ENCODE results near the gene SHISA2. TPM values are rescaled to one million over a fixed set of nuclear protein-coding genes. Genes with fewer than 3 reads are reported as not detected.
"Not testable (repeated sequence)": the region's sequence is repeated elsewhere in the genome, so short reads cannot be mapped to it uniquely, and the experiment has no call there.

Gene SHISA2
- total and polyA plus RNA-seq, 2 of the 8 experiments (the other 6 are each of a cell fraction or from before 2014, with no cell fraction given): 10.2 to 23.8 TPM

- FAIRE-seq; DNase-seq (ENCODE audit: low read depth in 1 of 2, low spot score in 2 of 2): not testable (repeated sequence)
- POLR2A ChIA-PET (ENCODE audit: partially characterized antibody): interaction anchor here (0.8 kb wide), 1 partner anchor 8 kb away, joined by 3 read pairs; no protein-coding TSS in a partner anchor
Measured at GRCh38 chr13:26068372-26068771, 16.6 kb upstream of the SHISA2 start.

More at GRCh38 chr13:26068372-26068771, 16.6 kb upstream of the SHISA2 start:
- H2BK12ac ChIP-seq (ENCODE audit: low read depth, low read length); H3K23me2 ChIP-seq (ENCODE audit: low read depth, low read length); H3K4me1 ChIP-seq (replicated peaks in 1 of 4; ENCODE audit: control insufficient read depth in 3 of 4, insufficient read depth in 4 of 4, low read length in 3 of 4); H3K9ac ChIP-seq (replicated peaks in 1 of 4; ENCODE audit: extremely low read depth in 1 of 4, low read depth in 3 of 4, low read length in 3 of 4); H4K91ac ChIP-seq (replicated peaks; ENCODE audit: insufficient read length, low read length); H3K79me1 ChIP-seq (ENCODE audit: low read depth, low read length); H2BK20ac ChIP-seq (ENCODE audit: low read length); H4K5ac ChIP-seq (ENCODE audit: insufficient read length, low read depth, low read length); H3K4me3 ChIP-seq (ENCODE audit: extremely low read depth in 1 of 4, insufficient read depth in 2 of 4, low read depth in 3 of 4, low read length in 4 of 4); H2BK5ac ChIP-seq (ENCODE audit: low read depth, low read length); H4K20me1 ChIP-seq (replicated peaks in 1 of 2; ENCODE audit: control insufficient read depth in 1 of 2, insufficient read depth in 2 of 2, low read length in 2 of 2); H3K79me2 ChIP-seq (ENCODE audit: control insufficient read depth in 1 of 2, insufficient read depth in 2 of 2, low read length in 2 of 2); H3K56ac ChIP-seq (replicated peaks; ENCODE audit: insufficient read length, low read depth, low read length); H4K8ac ChIP-seq (ENCODE audit: extremely low read depth, insufficient read depth, low read length); H3K23ac ChIP-seq (ENCODE audit: insufficient read length); H3K27ac ChIP-seq (ENCODE audit: low read depth, low read length); H3K27me3 ChIP-seq (replicated peaks in 1 of 4; ENCODE audit: control insufficient read depth in 3 of 4, extremely low read depth in 1 of 4, insufficient read depth in 3 of 4, low read length in 3 of 4); H3K4ac ChIP-seq (replicated peaks; ENCODE audit: insufficient read length, low read depth, low read length); H3K9me3 ChIP-seq (ENCODE audit: insufficient read depth in 2 of 2, low read depth in 1 of 2, low read length in 1 of 2); H2AFZ ChIP-seq (ENCODE audit: low read length); H3K18ac ChIP-seq (ENCODE audit: extremely low read depth, low read length); H3K36me3 ChIP-seq (ENCODE audit: control insufficient read depth in 2 of 4, insufficient read depth in 4 of 4, low read length in 3 of 4); H3K4me2 ChIP-seq (ENCODE audit: insufficient read depth in 1 of 2, low read depth in 2 of 2, low read length in 2 of 2); H2BK120ac ChIP-seq (replicated peaks; ENCODE audit: low read depth, low read length); H2AK5ac ChIP-seq (ENCODE audit: low read depth, low read length); H2BK15ac ChIP-seq (ENCODE audit: low read length); H3K14ac ChIP-seq (ENCODE audit: insufficient read length): not testable (repeated sequence)
- WGBS, 2 experiments (ENCODE audit: extremely low coverage in 1 of 2, insufficient coverage in 1 of 2, insufficient read length in 1 of 2, insufficient replicate concordance in 2 of 2, low coverage in 1 of 2, low lambda C conversion rate in 2 of 2, missing lambda C conversion rate in 1 of 2): 93% methylated on average over 2 of the region's 2 CpGs; no CpG with 5 or more reads in 1 of the 2 experiments
- CTCF ChIA-PET (ENCODE audit: partially characterized antibody): interaction anchor here (0.6 to 11.4 kb wide), 10 partner anchors 27 to 693 kb away, joined by 3 to 76 read pairs (median 4); no protein-coding TSS in a partner anchor
